GM21515 (cell line): ENCODE results near the gene FBLN1.
"Not testable (repeated sequence)": the region's sequence is repeated elsewhere in the genome, so short reads cannot be mapped to it uniquely, and the experiment has no call there.

ENCODE experiments used
- ATAC-seq: cut with Tn5 transposase; IDR thresholded peaks from one replicate; pipeline ENCODE4 v1.9.1; 2021; ENCODE audit not compliant: unreplicated experiment

Gene FBLN1

GRCh38 chr22:45525480-45525879 lies 22.8 kb downstream of the FBLN1 start:
- ATAC-seq: no peak

GRCh38 chr22:45526281-45526680 lies 23.6 kb downstream of the FBLN1 start:
- ATAC-seq: no peak

GRCh38 chr22:45526768-45527360 lies 24.2 kb downstream of the FBLN1 start:
- ATAC-seq: no peak

GRCh38 chr22:45527456-45527855 lies 24.8 kb downstream of the FBLN1 start:
- no peak for ATAC-seq

GRCh38 chr22:45528046-45528445 lies 25.4 kb downstream of the FBLN1 start:
- no peak for ATAC-seq

GRCh38 chr22:45529105-45529504 lies 26.4 kb downstream of the FBLN1 start:
- no peak for ATAC-seq

GRCh38 chr22:45529971-45530575 lies 27.4 kb downstream of the FBLN1 start:
- no peak for ATAC-seq

GRCh38 chr22:45531441-45532234 lies 29.0 kb downstream of the FBLN1 start:
- no peak for ATAC-seq

GRCh38 chr22:45532235-45532631 lies 29.6 kb downstream of the FBLN1 start:
- no peak for ATAC-seq

- no peak for ATAC-seq
These were observed 31.0 kb downstream of the FBLN1 start for GRCh38 chr22:45533703-45534102.

- no peak for ATAC-seq
These were observed 31.9 kb downstream of the FBLN1 start for GRCh38 chr22:45534339-45535192.

- ATAC-seq: no peak
These were observed 32.6 kb downstream of the FBLN1 start for GRCh38 chr22:45535290-45535689.

GRCh38 chr22:45535835-45536234 lies 33.2 kb downstream of the FBLN1 start:
- ATAC-seq: not testable (repeated sequence)

GRCh38 chr22:45537734-45538181 lies 35.1 kb downstream of the FBLN1 start:
- no peak for ATAC-seq

GRCh38 chr22:45538281-45538680 lies 35.6 kb downstream of the FBLN1 start:
- ATAC-seq: no peak

GRCh38 chr22:45540122-45540521 lies 37.4 kb downstream of the FBLN1 start:
- no peak for ATAC-seq

GRCh38 chr22:45541382-45541979 lies 38.8 kb downstream of the FBLN1 start:
- ATAC-seq: no peak

GRCh38 chr22:45542001-45542520 lies 39.4 kb downstream of the FBLN1 start:
- ATAC-seq: no peak

- ATAC-seq: not testable (repeated sequence)
These were observed 40.1 kb downstream of the FBLN1 start for GRCh38 chr22:45542736-45543135.

- no peak for ATAC-seq
These were observed 40.6 kb downstream of the FBLN1 start for GRCh38 chr22:45543243-45543642.
